Endothelial cell (in vitro differentiated cells): ENCODE measurements around the gene TTLL5. TPM values are rescaled to one million over a fixed set of nuclear protein-coding genes. Genes with fewer than 3 reads are reported as not detected.

Source experiments
- DNase-seq: peaks from one replicate; pipeline ENCODE4 v3.0.0; 2021; ENCODE audit warnings: low spot score
- H3K27ac Mint-ChIP-seq: one replicate; pipeline ENCODE4 v1.8.0; 2021; ENCODE audit warnings: mixed read lengths, inconsistent platforms; ENCODE audit not compliant: unreplicated experiment
- H3K27me3 Mint-ChIP-seq: one replicate; pipeline ENCODE4 v1.8.0; 2021; ENCODE audit warnings: mild to moderate bottlenecking, moderate library complexity, mixed read lengths, inconsistent platforms; ENCODE audit not compliant: unreplicated experiment
- H3K36me3 Mint-ChIP-seq: one replicate; pipeline ENCODE4 v1.8.0; 2021; ENCODE audit warnings: mild to moderate bottlenecking, low read depth, mixed read lengths, inconsistent platforms; ENCODE audit not compliant: unreplicated experiment
- H3K4me1 Mint-ChIP-seq: one replicate; pipeline ENCODE4 v1.8.0; 2021; ENCODE audit warnings: mild to moderate bottlenecking, mixed read lengths, inconsistent platforms; ENCODE audit not compliant: unreplicated experiment
- H3K4me3 Mint-ChIP-seq: one replicate; pipeline ENCODE4 v1.8.0; 2021; ENCODE audit warnings: mild to moderate bottlenecking, mixed read lengths, inconsistent platforms; ENCODE audit not compliant: unreplicated experiment
- H3K9me3 Mint-ChIP-seq: one replicate; pipeline ENCODE4 v1.8.0; 2021; ENCODE audit warnings: mixed read lengths, inconsistent platforms; ENCODE audit not compliant: unreplicated experiment
- total RNA-seq: library from RNA; stranded (reverse); fragmentation: NEBNext Ultra II Directional; extraction: Animal tissue kit (Norgen Biotek cat#: 25700); gene quantifications from one replicate; pipeline ENCODE4 v1.2.1, GENCODE V29; 2021; ENCODE audit not compliant: unreplicated experiment
- TF ChIP-seq, protein P1 (sequence below): fragments of 200-600 bp; sonication (generic); IDR thresholded peaks from one replicate; pipeline ENCODE4 v1.5.0; 2021; ENCODE audit warnings: antibody characterized with exemption; ENCODE audit not compliant: unreplicated experiment

The TTLL5 gene
- total RNA-seq, 1 donor from 2014 or later: 62.8 TPM

DNA sequence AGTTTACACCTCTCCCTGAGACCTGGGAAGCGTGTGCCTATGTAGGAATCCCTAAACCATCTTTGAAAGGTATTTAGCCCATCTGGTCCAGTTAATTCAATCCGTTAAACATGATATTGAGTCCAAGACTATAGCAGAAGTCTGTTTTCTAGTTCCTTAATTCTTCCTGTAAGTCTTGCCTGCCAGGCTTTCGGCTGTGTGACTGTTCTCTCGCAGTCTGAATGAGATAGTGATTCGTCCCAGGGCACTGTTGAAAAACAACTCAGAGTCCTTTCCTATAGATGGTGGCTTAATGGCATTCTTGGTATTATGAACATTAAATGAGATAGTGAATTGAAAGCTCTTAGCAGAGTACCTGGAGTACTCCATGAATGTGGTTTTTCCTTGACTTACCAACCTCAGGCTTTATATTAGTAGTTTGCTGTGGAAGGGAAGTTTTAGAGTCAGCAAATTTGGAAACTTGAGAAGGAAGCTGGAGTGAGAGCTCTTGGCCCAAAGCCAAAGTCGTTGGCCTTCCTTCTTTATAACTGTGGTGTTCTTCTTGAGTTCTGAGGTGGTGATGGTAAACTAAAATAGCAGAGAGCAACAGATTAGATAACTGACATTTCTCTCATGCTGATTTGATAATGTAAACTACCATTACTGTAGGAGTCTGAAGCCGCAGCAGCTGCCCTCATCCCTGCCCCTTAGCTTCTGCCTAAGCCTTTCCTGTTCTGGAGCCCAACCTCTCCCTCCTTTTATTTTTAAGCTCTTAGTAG, 244.3 kb downstream of the TTLL5 start:
- DNase-seq: no peak
- Mint-ChIP-seq H3K4me1 (no peaks in the 10 kb centered on the region), H3K4me3 (no peak overlapping the region), H3K36me3 (peaks cover 21% of the 10 kb centered on the region), H3K27ac (no peak overlapping the region), H3K27me3 (peaks cover 2% of the 10 kb centered on the region), H3K9me3 (no peaks in the 10 kb centered on the region)
- TF ChIP-seq, protein P1, sequence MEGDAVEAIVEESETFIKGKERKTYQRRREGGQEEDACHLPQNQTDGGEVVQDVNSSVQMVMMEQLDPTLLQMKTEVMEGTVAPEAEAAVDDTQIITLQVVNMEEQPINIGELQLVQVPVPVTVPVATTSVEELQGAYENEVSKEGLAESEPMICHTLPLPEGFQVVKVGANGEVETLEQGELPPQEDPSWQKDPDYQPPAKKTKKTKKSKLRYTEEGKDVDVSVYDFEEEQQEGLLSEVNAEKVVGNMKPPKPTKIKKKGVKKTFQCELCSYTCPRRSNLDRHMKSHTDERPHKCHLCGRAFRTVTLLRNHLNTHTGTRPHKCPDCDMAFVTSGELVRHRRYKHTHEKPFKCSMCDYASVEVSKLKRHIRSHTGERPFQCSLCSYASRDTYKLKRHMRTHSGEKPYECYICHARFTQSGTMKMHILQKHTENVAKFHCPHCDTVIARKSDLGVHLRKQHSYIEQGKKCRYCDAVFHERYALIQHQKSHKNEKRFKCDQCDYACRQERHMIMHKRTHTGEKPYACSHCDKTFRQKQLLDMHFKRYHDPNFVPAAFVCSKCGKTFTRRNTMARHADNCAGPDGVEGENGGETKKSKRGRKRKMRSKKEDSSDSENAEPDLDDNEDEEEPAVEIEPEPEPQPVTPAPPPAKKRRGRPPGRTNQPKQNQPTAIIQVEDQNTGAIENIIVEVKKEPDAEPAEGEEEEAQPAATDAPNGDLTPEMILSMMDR: no peak

DNA sequence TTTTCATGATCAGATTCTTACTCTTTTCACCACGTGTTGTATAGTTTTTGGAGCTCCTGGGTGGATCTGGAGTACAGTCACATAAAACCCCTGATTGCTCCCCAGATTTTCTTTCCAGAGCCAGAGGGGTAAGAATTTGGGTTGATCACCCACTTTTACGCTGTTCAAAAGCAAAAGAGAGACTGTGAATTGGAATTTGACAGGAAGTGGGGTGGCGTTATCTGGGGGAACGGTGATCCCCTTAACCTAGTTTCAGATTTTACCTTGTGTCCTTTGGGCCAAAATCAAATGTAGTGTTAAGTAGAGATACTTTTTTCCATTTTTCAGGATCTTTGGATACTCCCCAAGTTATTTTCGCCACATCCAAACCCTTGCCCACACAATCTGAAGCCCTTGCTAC, 245.2 kb downstream of the TTLL5 start:
- TF ChIP-seq, protein P1: no peak
- Mint-ChIP-seq H3K4me1 (no peaks in the 10 kb centered on the region), H3K27ac (no peak overlapping the region), H3K9me3 (no peaks in the 10 kb centered on the region), H3K36me3 (peaks cover 17% of the 10 kb centered on the region), H3K4me3 (no peak overlapping the region), H3K27me3 (peaks cover 2% of the 10 kb centered on the region)
- DNase-seq: no peak

DNA sequence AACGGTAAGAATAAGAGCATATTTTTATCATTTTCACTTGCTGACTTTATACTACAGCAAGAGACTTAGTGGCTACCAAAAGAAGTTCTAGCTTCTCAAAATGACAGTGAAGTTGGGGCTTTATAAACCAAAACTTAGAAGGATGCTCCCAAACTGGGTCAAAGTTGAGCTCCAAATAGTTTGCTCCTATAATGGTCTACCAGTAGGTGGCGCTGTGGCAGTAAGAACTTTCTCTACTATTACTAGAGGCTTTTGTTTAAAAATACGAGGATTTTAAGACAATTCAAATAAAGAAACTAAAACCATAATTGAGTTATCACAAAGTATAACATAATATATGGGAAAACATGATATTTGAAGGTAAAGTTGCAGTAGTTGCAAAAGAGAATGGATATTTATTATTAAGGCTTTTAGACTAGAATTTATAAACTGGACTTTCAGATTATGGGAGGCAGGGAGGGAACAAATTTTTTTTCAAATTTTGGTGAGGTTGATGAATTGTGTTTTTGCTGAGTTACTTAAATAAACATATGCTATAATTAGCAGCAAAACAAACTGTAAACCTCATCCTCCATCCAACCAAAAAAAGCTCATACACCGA, 245.7 kb downstream of the TTLL5 start:
- TF ChIP-seq, protein P1: peak; percentile 97
- Mint-ChIP-seq H3K36me3 (peaks cover 17% of the 10 kb centered on the region), H3K27ac (no peak overlapping the region), H3K4me3 (no peak overlapping the region), H3K9me3 (no peaks in the 10 kb centered on the region), H3K27me3 (peaks cover 2% of the 10 kb centered on the region), H3K4me1 (no peaks in the 10 kb centered on the region)
- DNase-seq: peak; percentile 72

DNA sequence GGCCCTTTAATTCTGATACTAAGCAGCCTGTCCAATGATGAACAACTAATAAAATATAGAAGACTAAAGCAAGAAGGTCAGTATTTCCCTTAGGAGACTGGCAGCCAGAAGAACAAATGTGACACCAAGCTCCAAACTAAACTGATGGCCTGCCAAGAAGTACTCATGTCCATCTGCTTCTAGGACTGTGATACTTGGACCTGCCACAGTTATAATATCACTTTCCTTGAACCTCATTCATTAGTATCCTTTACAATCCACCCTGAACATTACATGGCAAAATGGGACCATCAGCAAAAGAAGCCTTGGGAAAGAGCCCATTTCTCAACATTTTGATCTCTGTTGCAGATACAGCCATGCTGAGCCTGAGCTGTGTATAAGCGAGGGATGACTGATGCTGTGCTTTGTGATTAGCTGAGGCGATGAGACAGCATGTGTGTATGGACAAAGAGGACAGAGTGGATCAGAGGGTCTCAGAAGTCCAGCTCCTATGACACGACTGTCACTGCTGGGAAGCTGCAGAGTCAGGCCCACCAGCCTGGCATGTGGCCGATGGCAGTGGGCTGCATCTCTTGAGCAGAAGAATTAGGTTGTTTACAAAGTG, 246.8 kb downstream of the TTLL5 start:
- Mint-ChIP-seq H3K9me3 (no peaks in the 10 kb centered on the region), H3K27me3 (peaks cover 2% of the 10 kb centered on the region), H3K27ac (no peak overlapping the region), H3K36me3 (peaks cover 12% of the 10 kb centered on the region), H3K4me1 (peaks cover 3% of the 10 kb centered on the region), H3K4me3 (no peak overlapping the region)
- DNase-seq: no peak
- TF ChIP-seq, protein P1: no peak

DNA sequence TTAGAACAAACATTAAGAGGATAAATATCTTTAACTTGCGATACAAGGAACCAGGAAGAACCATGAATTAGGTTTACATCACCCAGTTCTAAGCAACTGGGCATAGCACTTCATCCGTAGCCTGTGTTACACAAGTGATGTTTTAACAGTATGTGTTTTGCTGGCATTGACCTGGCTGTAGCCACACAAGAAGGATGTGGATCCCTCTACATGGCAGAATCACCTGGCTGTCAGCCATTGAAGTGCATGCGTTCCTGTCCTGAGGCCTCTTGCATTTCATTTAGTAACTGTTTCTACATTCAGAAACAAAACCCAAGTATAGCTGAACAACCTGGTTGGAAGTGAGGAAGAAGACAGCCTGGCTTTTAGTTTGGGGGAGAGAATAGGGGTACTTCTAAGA, 248.6 kb downstream of the TTLL5 start:
- DNase-seq: no peak
- TF ChIP-seq, protein P1: no peak
- Mint-ChIP-seq H3K4me3 (no peak overlapping the region), H3K4me1 (peaks cover 3% of the 10 kb centered on the region), H3K36me3 (peaks cover 7% of the 10 kb centered on the region), H3K9me3 (no peaks in the 10 kb centered on the region), H3K27ac (no peak overlapping the region), H3K27me3 (no peaks in the 10 kb centered on the region)
